PC-9 (cell line): ENCODE results near the gene APRT.

Experiments used
- EZH2 ChIP-seq: fragments of 200-600 bp; sonication (generic); IDR thresholded peaks from 2 replicates; pipeline ENCODE4 v1.8.0; 2017; ENCODE audit warnings: antibody characterized with exemption, low read depth
- TF ChIP-seq, protein P1 (sequence below): fragments of 200-600 bp; sonication (generic); conservative IDR thresholded peaks from 2 replicates; pipeline ENCODE4 v1.6.1; 2017; ENCODE audit warnings: mixed run types, antibody characterized with exemption, mild to moderate bottlenecking, moderate library complexity

DNA sequence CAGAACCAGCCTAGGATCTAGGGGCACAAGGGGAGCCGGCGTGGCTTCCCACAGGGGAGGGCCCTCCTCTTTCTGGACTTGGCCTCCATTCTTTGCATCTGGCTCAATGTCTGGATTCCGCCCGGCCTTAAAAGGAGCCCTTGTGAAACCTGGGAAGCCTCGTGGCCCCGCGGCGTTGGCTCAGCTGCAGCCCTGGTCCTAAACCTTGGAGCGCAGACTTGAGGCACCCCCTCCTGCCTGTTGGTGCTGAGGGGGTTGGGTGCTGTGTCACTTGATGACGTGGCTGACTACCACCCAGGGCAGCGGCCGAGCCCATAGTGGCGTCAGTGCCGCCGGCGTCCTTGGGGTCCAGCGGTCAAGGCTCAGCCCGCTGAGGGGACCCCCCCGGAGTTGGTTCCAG, 49.6 kb upstream of the APRT start:
- TF ChIP-seq, protein P1, sequence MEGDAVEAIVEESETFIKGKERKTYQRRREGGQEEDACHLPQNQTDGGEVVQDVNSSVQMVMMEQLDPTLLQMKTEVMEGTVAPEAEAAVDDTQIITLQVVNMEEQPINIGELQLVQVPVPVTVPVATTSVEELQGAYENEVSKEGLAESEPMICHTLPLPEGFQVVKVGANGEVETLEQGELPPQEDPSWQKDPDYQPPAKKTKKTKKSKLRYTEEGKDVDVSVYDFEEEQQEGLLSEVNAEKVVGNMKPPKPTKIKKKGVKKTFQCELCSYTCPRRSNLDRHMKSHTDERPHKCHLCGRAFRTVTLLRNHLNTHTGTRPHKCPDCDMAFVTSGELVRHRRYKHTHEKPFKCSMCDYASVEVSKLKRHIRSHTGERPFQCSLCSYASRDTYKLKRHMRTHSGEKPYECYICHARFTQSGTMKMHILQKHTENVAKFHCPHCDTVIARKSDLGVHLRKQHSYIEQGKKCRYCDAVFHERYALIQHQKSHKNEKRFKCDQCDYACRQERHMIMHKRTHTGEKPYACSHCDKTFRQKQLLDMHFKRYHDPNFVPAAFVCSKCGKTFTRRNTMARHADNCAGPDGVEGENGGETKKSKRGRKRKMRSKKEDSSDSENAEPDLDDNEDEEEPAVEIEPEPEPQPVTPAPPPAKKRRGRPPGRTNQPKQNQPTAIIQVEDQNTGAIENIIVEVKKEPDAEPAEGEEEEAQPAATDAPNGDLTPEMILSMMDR: no peak
- no peak for TF ChIP-seq EZH2
